Prostate gland (tissue), 2 donors: Measurements from ENCODE around the gene FHIT. TPM values are rescaled to one million over a fixed set of nuclear protein-coding genes. Genes with fewer than 3 reads are reported as not detected.

ENCODE experiments used
- DNase-seq: peaks from one replicate; pipeline ENCODE4 v3.0.0-alpha.2; 2019; ENCODE audit warnings: low spot score
- H3K27ac ChIP-seq, 2 donors: fragments of 200-600 bp; sonication (generic); 2 replicates each; pipeline ENCODE4 v1.5.1; 2017 to 2019
- H3K27me3 ChIP-seq: fragments of 200-600 bp; sonication (generic); replicated peaks from 2 replicates; pipeline ENCODE4 v1.5.1; 2019; ENCODE audit not compliant: insufficient read depth
- H3K36me3 ChIP-seq, 2 donors: fragments of 200-600 bp; sonication (generic); 1 replicate in 1 of 2; 2 replicates in 1 of 2; pipeline versions ENCODE4 v1.5.1 to v1.8.1; 2017 to 2019
- H3K4me1 ChIP-seq: fragments of 200-600 bp; sonication (generic); replicated peaks from 2 replicates; pipeline ENCODE4 v1.5.1; 2019
- H3K4me3 ChIP-seq, 2 donors: fragments of 200-600 bp; sonication (generic); 2 replicates each; pipeline ENCODE4 v1.5.1; 2017 to 2019
- H3K9me3 ChIP-seq: fragments of 200-600 bp; sonication (generic); 2 replicates; pipeline ENCODE4 v1.5.1; 2017
- CTCF ChIP-seq, 4 experiments: fragments of 200-600 bp in 2 of 4; fragments of 450-650 bp in 2 of 4; sonication (generic) in 2 of 4; IDR thresholded peaks; 1 replicate in 3 of 4; 2 replicates in 1 of 4; pipeline ENCODE4 v1.5.1; 2016 to 2019; ENCODE audit warnings: antibody characterized with exemption in 4 of 4, mild to moderate bottlenecking in 2 of 4, moderate library complexity in 2 of 4
- POLR2A ChIP-seq: fragments of 450-650 bp; IDR thresholded peaks from one replicate; pipeline ENCODE4 v1.6.1; 2016; ENCODE audit warnings: antibody characterized with exemption, mild to moderate bottlenecking
- POLR2AphosphoS5 ChIP-seq: sonication (generic); formaldehyde crosslinking; IDR thresholded peaks from one replicate; pipeline ENCODE4 v1.6.1; 2017; ENCODE audit warnings: antibody characterized with exemption
- WGBS: methylation state at CpG from one replicate; pipeline ENCODE4 v1.1.5; 2018; 5-methylcytosine and 5-hydroxymethylcytosine counted together
- intact Hi-C: fragments of 100-400 bp; cut with DNase I; formaldehyde crosslinking; loops from one replicate; pipeline ENCODE4 v1.14.2; 2022
- total RNA-seq, 2 donors: library from RNA; depleted of rRNA; stranded (reverse); fragments of >200 nt; gene quantifications; one replicate each; pipeline ENCODE4 v1.1.0, GENCODE V29; 2016

The FHIT gene
- total RNA-seq, 2 donors from 2014 or later: 6.4 to 10.4 TPM

- H3K27ac ChIP-seq: no peak overlapping the region
- H3K9me3 ChIP-seq: no peaks in the 10 kb centered on the region
- H3K36me3 ChIP-seq: no peaks in the 10 kb centered on the region
- intact Hi-C loops: no loop called here
- H3K4me1 ChIP-seq: no peaks in the 10 kb centered on the region
- no peak for DNase-seq
- TF ChIP-seq CTCF (IDR thresholded peaks at IDR 0.05) (no peak), POLR2A (no peak), POLR2AphosphoS5 (no peak)
- no peak overlapping the region for H3K4me3 ChIP-seq
- WGBS: 76% methylated on average over 1 of the region's 1 CpG
- no peaks in the 10 kb centered on the region for H3K27me3 ChIP-seq
Observed at GRCh38 chr3:61297821-61298220, 46.6 kb upstream of the FHIT start.

GRCh38 chr3:61288446-61288845, 37.2 kb upstream of the FHIT start:
- H3K9me3 ChIP-seq: no peaks in the 10 kb centered on the region
- no peak for DNase-seq
- intact Hi-C loops: no loop called here
- WGBS: 83% methylated on average over 5 of the region's 5 CpGs
- no peaks in the 10 kb centered on the region for H3K4me1 ChIP-seq
- no peak overlapping the region for H3K4me3 ChIP-seq
- H3K27me3 ChIP-seq: no peaks in the 10 kb centered on the region
- no peak for TF ChIP-seq CTCF (IDR thresholded peaks at IDR 0.05)
- TF ChIP-seq POLR2AphosphoS5: no peak
- no peak for TF ChIP-seq POLR2A
- no peaks in the 10 kb centered on the region for H3K36me3 ChIP-seq
- H3K27ac ChIP-seq: no peak overlapping the region

GRCh38 chr3:61283876-61284275, 32.6 kb upstream of the FHIT start:
- TF ChIP-seq POLR2AphosphoS5 (no peak), POLR2A (no peak), CTCF (IDR thresholded peaks at IDR 0.05) (no peak)
- H3K9me3 ChIP-seq: no peaks in the 10 kb centered on the region
- intact Hi-C loops: no loop called here

GRCh38 chr3:61278713-61279112, 27.5 kb upstream of the FHIT start:
- intact Hi-C loops: no loop called here
- DNase-seq: no peak
- WGBS: 93% methylated on average over 2 of the region's 2 CpGs

More at GRCh38 chr3:61283876-61284275, 32.6 kb upstream of the FHIT start:
- Histone ChIP-seq H3K36me3 (no peaks in the 10 kb centered on the region), H3K4me3 (no peak overlapping the region), H3K4me1 (no peaks in the 10 kb centered on the region), H3K27ac (no peak overlapping the region), H3K27me3 (no peaks in the 10 kb centered on the region)
- no peak for DNase-seq

More at GRCh38 chr3:61278713-61279112, 27.5 kb upstream of the FHIT start:
- Histone ChIP-seq H3K9me3 (no peaks in the 10 kb centered on the region), H3K27ac (no peak overlapping the region), H3K4me1 (no peaks in the 10 kb centered on the region), H3K4me3 (no peak overlapping the region), H3K27me3 (no peaks in the 10 kb centered on the region), H3K36me3 (no peaks in the 10 kb centered on the region)
- TF ChIP-seq POLR2A (no peak), POLR2AphosphoS5 (no peak), CTCF (IDR thresholded peaks at IDR 0.05) (no peak)
